HG02943 (cell line): Measurements from ENCODE around the gene ZBTB4.
"Not testable (repeated sequence)": the region's sequence is repeated elsewhere in the genome, so short reads cannot be mapped to it uniquely, and the experiment has no call there.

ENCODE experiments used
- ATAC-seq: cut with Tn5 transposase; IDR thresholded peaks from one replicate; pipeline ENCODE4 v1.9.1; 2021; ENCODE audit warnings: mild to moderate bottlenecking, low read depth, moderate library complexity; ENCODE audit not compliant: unreplicated experiment

Gene ZBTB4

DNA sequence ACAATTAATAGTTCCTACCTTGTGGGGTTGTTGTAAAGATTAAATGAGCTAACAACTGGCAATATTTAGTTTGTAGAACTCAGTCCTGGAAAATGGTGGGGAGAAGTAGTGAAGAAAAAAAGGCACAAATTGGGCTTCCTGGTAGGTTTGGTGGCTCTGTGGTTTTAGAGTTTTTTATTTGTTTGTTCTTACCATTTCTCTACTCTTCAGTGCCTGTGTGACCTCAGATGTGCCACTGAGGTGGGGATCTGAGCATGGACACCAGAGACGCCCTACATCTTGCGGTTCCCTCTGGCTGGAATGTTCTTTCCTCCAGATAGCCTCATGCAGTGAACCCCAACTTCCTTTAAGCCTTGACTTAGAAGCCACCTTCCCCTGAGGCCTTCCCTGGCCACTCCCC, 7.7 kb downstream of the ZBTB4 start:
- ATAC-seq, result no peak

DNA sequence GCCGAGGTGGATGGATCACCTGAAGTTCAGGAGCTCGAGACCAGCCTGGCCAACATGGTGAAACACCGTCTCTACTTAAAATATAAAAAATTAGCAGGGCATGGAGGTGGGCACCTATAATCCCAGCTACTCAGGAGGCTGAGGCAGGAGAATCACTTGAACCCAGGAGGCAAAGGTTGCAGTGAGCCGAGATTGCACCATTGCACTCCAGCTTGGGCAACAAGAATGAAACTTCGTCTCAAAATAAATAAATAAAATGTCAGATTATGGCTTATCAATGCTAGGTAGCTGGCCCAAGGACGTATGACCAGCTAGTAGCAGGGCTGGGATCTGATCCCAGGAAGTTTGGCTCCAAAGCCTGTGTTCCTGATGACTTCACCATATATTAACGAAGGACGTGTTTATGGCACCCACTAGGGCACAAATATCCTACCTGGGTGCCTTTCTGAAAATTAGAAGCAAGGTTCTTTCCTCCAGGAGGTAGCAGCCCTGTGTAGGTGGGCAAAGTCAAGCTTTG, 8.9 kb downstream of the ZBTB4 start:
- ATAC-seq, result not testable (repeated sequence)

DNA sequence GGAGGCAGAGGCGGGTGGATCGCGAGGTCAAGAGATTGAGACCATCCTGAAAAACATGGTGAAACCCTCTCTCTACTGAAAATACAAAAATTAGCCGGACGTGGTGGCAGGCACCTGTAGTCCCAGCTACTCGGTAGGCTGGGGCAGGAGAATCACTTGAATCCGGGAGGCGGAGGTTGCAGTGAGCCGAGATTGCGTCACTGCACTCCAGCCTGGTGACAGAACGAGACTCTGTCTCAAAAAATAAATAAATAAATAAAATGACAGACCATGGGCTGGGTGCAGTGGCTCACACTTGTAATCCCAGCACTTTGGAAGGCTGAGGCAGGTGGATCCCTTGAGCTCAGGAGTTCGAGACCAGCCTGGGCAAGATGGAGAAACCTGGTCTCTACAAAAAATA, 9.6 kb downstream of the ZBTB4 start:
- ATAC-seq, result not testable (repeated sequence)

DNA sequence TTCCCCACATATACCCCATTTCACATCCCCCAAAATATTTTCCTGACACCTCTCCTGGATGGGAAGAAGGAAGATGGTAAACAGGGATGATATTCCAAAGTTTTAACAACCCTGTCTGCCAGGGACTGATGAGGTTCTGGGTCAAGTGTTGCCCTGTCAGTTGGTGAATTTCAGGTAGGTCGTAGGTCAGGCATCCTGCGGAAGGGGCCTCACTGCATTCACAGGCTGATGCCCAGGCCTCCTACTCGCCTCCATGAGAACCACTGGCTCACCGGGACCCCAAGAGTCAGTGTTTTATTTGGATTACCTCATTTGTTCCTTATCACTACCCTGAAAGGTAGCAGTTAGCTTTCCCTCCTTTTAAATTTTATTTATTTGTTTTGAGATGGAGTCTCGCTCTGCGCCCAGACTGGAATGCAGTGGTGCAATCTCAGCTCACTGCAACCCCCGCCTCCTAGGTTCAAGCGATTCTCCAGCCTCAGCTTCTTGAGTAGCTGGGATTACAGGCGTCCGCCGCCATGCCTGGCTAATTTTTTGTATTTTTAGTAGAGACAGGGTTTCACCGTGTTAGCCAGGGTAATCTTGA, 10.5 kb downstream of the ZBTB4 start:
- ATAC-seq, result no peak

GRCh38 chr17:7468290-7468689, 11.1 kb downstream of the ZBTB4 start:
- no peak for ATAC-seq

DNA sequence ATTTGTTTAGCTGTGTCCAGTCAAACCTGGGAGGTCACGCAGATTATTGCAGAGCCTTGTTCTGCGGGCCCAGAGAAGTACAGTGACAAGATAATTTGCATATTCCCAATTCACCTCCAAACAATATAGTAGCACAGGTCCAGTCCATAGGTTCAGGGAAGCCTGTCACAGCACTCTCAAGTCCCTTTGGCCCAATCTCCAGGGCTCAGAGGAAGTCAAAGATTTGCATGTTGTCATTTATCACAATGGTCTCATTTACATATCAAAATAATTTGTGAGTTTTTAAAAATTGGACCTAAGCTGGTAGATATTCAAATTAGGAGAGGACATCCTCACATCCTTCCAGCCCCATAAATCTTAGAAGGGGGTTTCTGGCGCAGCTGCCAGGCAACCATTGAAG, 11.9 kb downstream of the ZBTB4 start:
- ATAC-seq, result no peak

- ATAC-seq, result no peak
These were observed 12.6 kb downstream of the ZBTB4 start for GRCh38 chr17:7466639-7467341.

DNA sequence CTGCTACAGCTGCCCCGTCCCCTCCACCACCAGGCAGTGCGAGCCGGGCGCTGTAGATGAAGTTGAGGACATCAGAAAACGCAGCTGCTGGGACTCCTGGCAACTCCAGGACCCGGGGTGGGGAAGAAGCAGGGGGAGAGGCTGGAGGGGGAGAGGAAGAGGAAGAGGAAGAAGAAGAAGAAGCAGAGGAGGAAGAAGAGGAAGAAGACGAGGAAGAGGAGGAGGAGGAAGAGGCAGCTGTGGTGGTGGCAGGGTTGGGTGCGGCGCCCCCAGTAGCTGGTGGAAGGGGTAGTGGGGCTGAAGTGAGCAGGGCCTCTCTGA, 13.2 kb downstream of the ZBTB4 start:
- ATAC-seq, result no peak

DNA sequence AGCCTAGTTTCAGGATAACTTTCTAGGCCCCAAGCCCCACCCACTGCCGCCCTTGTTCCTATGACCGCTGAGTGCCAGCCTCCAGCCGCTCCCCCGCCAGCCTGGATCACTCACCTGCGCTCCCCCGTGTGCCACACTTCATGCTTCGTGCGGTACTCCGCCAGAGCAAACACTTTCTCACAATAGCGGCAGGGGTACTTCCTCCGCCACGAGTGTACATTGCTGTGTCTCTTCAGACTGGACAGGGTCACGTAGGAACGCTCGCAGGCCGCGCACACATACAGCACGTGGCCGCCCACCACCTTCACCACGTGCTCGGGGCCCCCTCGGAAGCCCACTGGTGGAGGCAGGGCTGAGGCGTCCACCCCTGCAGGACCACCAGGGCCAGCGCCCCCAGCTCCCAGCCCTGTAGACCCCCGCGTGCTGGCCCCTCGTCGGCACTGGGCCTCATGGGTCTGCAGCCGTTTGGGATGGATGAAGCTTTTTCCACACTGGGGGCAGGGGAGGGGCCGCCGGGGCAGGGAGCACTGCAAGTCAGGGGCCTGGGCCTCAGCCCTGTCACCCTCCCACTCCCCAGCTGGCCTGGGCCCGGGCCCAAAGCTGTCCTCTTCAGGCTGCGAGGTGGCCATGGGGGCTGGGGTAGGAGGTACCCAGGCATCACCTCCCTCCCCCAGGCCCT, 13.7 kb downstream of the ZBTB4 start:
- no peak for ATAC-seq

GRCh38 chr17:7464081-7464480, 15.3 kb downstream of the ZBTB4 start:
- ATAC-seq, result no peak

- ATAC-seq, result no peak
These were observed 16.0 kb downstream of the ZBTB4 start for GRCh38 chr17:7463372-7463846.

DNA sequence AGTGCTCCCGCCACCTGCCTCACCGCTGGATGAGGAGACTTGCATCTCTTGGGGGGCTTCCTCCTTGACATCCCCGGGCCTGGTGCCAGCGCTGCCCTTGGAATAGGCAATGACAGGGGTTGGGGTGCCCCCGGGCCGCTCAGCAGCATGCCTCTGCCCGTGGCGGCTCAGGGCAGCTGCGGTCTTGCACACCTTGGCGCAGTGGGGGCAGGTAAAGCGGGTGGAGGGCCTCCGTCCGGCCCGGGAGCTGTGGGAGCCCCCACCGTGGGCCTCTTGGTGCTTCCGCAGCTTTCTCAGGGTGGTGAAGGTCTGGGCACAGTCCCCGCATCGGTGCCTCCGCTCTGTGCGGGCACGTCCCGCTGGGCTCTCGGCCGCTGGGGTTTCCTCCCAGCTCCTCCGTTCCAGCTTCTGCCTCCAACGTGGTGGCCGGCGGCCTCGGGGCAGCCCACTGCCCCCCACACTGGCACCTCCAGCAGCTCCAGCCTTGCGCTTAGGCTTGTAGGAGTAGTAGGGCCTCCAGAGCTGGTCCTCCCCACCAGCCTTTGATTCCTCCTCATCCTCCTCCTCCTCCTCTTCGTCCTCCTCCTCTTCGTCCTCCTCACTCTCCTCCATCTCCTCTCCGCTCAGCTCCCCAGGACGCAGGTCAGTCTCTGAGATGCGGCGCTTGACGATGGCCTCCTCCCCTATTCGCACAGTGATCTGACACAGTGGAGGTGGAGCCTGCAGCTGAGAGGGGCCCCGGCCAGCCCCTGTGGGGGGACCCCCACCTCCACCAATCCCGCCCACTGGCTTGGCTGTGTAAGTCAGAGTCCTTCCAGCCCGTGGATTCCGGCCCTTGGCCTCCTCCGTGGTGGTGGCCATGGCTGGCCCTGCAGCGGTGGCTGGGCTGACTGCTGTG, 16.7 kb downstream of the ZBTB4 start:
- no peak for ATAC-seq

GRCh38 chr17:7460850-7461660, 18.4 kb downstream of the ZBTB4 start:
- no peak for ATAC-seq

GRCh38 chr17:7459961-7460545, 19.4 kb downstream of the ZBTB4 start:
- ATAC-seq, result no peak

GRCh38 chr17:7448461-7448860, 31.0 kb downstream of the ZBTB4 start:
- no peak for ATAC-seq

- ATAC-seq, result no peak
These were observed 33.8 kb downstream of the ZBTB4 start for GRCh38 chr17:7445619-7445968.

- ATAC-seq, result no peak
These were observed 34.5 kb downstream of the ZBTB4 start, which contains the start of gene CHRNB1 for GRCh38 chr17:7444682-7445618. Gene CHRNB1 (plus strand): TSS chr17:7445061. CDS start chr17:7445128, 67 bp downstream.
